ENCODE measurements around the gene DSCAM.

DNA sequence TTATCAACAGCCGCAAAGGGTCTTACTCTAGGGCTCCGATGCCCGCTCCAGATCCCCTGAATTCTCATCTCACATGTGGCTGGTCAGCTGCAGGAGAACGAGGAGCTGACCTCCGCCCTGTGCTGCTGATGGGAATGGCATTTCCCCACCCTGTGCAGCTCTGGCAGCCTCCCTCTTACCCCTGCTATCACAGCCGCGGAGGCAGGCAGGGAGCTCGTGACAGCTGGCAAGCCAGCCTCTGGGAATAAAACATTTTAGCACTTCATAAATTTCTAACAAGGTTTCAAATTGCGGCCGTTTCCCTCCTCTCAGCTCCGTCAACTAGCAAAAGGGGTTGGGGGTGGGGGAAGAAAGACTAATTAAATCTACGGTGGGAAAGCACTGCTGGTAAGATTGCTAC lies 81.1 kb downstream of the DSCAM start:
- TF ChIP-seq EP300 (IDR thresholded peaks at IDR 0.05) = no peak
- no peak for TF ChIP-seq POLR2A (IDR thresholded peaks at IDR 0.05)
